ENCODE data around the gene MAP3K14.

Gene MAP3K14

GRCh38 chr17:45236282-45236606, 80.6 kb downstream of the MAP3K14 start:
- TF ChIP-seq POLR2AphosphoS5 (IDR thresholded peaks at IDR 0.05; ENCODE audit: low read depth, low read length): no peak
- TF ChIP-seq SIN3A (IDR thresholded peaks at IDR 0.05; ENCODE audit: borderline replicate concordance, insufficient read depth, low read length): no peak
- no peak for TF ChIP-seq FOXP2 (optimal IDR thresholded peaks at IDR 0.05; ENCODE audit: borderline replicate concordance, extremely low read depth, extremely low read length, insufficient read depth)
- TF ChIP-seq TAF1 (IDR thresholded peaks at IDR 0.05; ENCODE audit: borderline replicate concordance, insufficient read depth, low read length): no peak

DNA sequence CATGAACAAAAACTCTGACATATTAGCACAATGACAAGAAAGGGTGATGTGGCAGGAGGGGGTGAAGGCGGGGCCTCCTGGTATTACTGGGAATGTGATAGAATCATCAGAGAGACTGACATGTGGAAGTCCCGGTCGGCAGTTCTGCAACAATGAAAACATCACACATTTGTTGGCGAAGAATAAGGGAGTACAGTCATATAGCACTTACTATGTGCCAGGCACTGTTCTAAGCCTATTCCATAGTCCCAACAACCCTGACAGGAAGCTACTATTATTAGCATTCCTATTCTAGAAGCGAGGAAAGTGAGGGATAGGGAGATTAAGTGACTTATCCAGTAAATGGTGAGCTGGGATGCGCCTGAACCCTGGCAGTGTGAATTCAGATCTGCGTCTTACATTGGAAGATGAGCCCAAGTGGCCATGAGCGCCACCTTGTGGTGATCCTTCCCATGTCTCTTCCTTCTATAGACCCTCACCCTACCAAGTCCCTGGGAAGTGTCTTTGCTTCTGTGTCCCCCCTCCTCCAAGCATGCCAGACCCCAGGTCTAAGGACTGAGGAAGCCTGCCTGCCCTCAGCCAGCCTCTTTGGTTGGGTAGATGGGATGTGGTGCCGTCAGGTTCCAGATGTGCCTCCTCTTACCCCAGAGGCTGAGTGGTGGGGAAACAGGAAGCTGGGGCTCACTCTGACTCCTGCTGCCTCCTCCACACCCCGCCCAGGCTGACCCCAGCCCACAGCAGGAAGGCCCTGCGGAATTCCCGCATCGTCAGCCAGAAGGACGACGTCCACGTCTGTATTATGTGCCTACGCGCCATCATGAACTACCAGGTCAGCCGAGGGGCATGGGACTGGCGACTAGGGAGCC, 81.2 kb downstream of the MAP3K14 start:
- TF ChIP-seq REST (IDR thresholded peaks at IDR 0.05; ENCODE audit: insufficient read depth in 1 of 2, low read depth in 2 of 2, low read length in 2 of 2) (no peak), SIN3A (IDR thresholded peaks at IDR 0.05; ENCODE audit: borderline replicate concordance, insufficient read depth, low read length) (no peak), FOXP2 (optimal IDR thresholded peaks at IDR 0.05; ENCODE audit: borderline replicate concordance, extremely low read depth, extremely low read length, insufficient read depth) (no peak), POLR2AphosphoS5 (IDR thresholded peaks at IDR 0.05; ENCODE audit: low read depth, low read length) (no peak), TAF1 (IDR thresholded peaks at IDR 0.05; ENCODE audit: borderline replicate concordance, insufficient read depth, low read length) (no peak)

- TF ChIP-seq REST (IDR thresholded peaks at IDR 0.05; ENCODE audit: insufficient read depth in 1 of 2, low read depth in 2 of 2, low read length in 2 of 2): no peak
- no peak for TF ChIP-seq SIN3A (IDR thresholded peaks at IDR 0.05; ENCODE audit: borderline replicate concordance, insufficient read depth, low read length)
- TF ChIP-seq POLR2AphosphoS5 (IDR thresholded peaks at IDR 0.05; ENCODE audit: low read depth, low read length): no peak
- no peak for TF ChIP-seq FOXP2 (optimal IDR thresholded peaks at IDR 0.05; ENCODE audit: borderline replicate concordance, extremely low read depth, extremely low read length, insufficient read depth)
- TF ChIP-seq TAF1 (IDR thresholded peaks at IDR 0.05; ENCODE audit: borderline replicate concordance, insufficient read depth, low read length): no peak
Observed at GRCh38 chr17:45234641-45235415, 82.0 kb downstream of the MAP3K14 start.

GRCh38 chr17:45233423-45233924, 83.3 kb downstream of the MAP3K14 start:
- TF ChIP-seq POLR2AphosphoS5 (IDR thresholded peaks at IDR 0.05; ENCODE audit: low read depth, low read length) (no peak), FOXP2 (optimal IDR thresholded peaks at IDR 0.05; ENCODE audit: borderline replicate concordance, extremely low read depth, extremely low read length, insufficient read depth) (no peak), TAF1 (IDR thresholded peaks at IDR 0.05; ENCODE audit: borderline replicate concordance, insufficient read depth, low read length) (no peak), REST (IDR thresholded peaks at IDR 0.05; ENCODE audit: insufficient read depth in 1 of 2, low read depth in 2 of 2, low read length in 2 of 2) (no peak), SIN3A (IDR thresholded peaks at IDR 0.05; ENCODE audit: borderline replicate concordance, insufficient read depth, low read length) (no peak)

Data from PFSK-1 (cell line).